Fibroblast of lung (primary cell): ENCODE data around the gene SHROOM3. TPM values are rescaled to one million over a fixed set of nuclear protein-coding genes. Genes with fewer than 3 reads are reported as not detected.
A peak's percentile ranks its signal among the peaks of the same experiment; 100 is the strongest.
"Not testable (repeated sequence)": the region's sequence is repeated elsewhere in the genome, so short reads cannot be mapped to it uniquely, and the experiment has no call there.

ENCODE experiments used
- DNase-seq, 2 donors: peaks; one replicate each; pipeline versions ENCODE4 v3.0.0 to v3.0.0-alpha.2; 2010; ENCODE audit warnings: low read depth in 2 of 2
- H2AFZ ChIP-seq: 2 replicates; pipeline ENCODE4 v1.5.1; 2012; ENCODE audit warnings: low read length, control low read depth, inconsistent platforms
- H3K27ac ChIP-seq: 2 replicates; pipeline ENCODE4 v1.5.1; 2011; ENCODE audit warnings: low read length, control low read depth; ENCODE audit not compliant: insufficient read depth
- H3K27me3 ChIP-seq: 2 replicates; pipeline ENCODE4 v1.5.1; 2011; ENCODE audit warnings: mild to moderate bottlenecking, low read length; ENCODE audit not compliant: control insufficient read depth, insufficient read depth
- H3K36me3 ChIP-seq: 2 replicates; pipeline ENCODE4 v1.5.1; 2011; ENCODE audit warnings: low read length; ENCODE audit not compliant: control insufficient read depth, insufficient read depth
- H3K4me1 ChIP-seq: 2 replicates; pipeline ENCODE4 v1.5.1; 2011; ENCODE audit warnings: low read length; ENCODE audit not compliant: control insufficient read depth, insufficient read depth; ENCODE audit errors: extremely low read depth
- H3K4me2 ChIP-seq: 2 replicates; pipeline ENCODE4 v1.5.1; 2011; ENCODE audit warnings: low read length, control low read depth; ENCODE audit not compliant: insufficient read depth; ENCODE audit errors: extremely low read depth
- H3K4me3 ChIP-seq, 4 experiments: fragments of 200-600 bp in 1 of 4; sonication (generic) in 1 of 4; replicated peaks in 1 of 4; 2 replicates each; pipeline ENCODE4 v1.5.1; 2011 to 2016; ENCODE audit warnings: low read length in 4 of 4, low read depth in 3 of 4, mild to moderate bottlenecking in 3 of 4, control low read depth in 2 of 4, inconsistent platforms in 1 of 4, mixed read lengths in 1 of 4; ENCODE audit not compliant: insufficient read depth in 1 of 4; ENCODE audit errors: control extremely low read depth in 1 of 4
- H3K79me2 ChIP-seq: 2 replicates; pipeline ENCODE4 v1.5.1; 2012; ENCODE audit warnings: mild to moderate bottlenecking, low read length, inconsistent platforms; ENCODE audit not compliant: control insufficient read depth, insufficient read depth
- H3K9ac ChIP-seq: 2 replicates; pipeline ENCODE4 v1.5.1; 2011; ENCODE audit warnings: mild to moderate bottlenecking, low read length, control low read depth; ENCODE audit not compliant: insufficient read depth
- H3K9me3 ChIP-seq: 2 replicates; pipeline ENCODE4 v1.5.1; 2012; ENCODE audit warnings: low read depth, low read length; ENCODE audit not compliant: control insufficient read depth, insufficient read depth
- H4K20me1 ChIP-seq: 2 replicates; pipeline ENCODE4 v1.5.1; 2011; ENCODE audit warnings: low read length; ENCODE audit not compliant: control insufficient read depth, insufficient read depth; ENCODE audit errors: extremely low read depth
- EZH2 ChIP-seq: IDR thresholded peaks from 2 replicates; pipeline ENCODE4 v1.5.1; 2012; ENCODE audit warnings: low read length, control low read depth, mild to moderate bottlenecking; ENCODE audit errors: missing control alignments
- polyA plus RNA-seq, 2 donors: library from polyadenylated mRNA; depleted of rRNA in 1 of 2; stranded (reverse) in 1 of 2; unstranded in 1 of 2; fragments of >200 nt; gene quantifications; 2 replicates each; pipeline ENCODE4 v1.2.1, GENCODE V29; 2011 to 2012; ENCODE audit warnings: missing spikeins in 1 of 2
- total RNA-seq: library from RNA; depleted of rRNA; stranded (reverse); fragments of >200 nt; gene quantifications from 2 replicates; pipeline ENCODE4 v1.2.1, GENCODE V29; 2014
- TF ChIP-seq, protein P1 (sequence below), 2 donors: IDR thresholded peaks in 1 of 2; conservative IDR thresholded peaks in 1 of 2; 1 replicate in 1 of 2; 2 replicates in 1 of 2; pipeline ENCODE4 v1.5.1; 2011 to 2012; ENCODE audit warnings: low read length in 2 of 2, control low read depth in 1 of 2, inconsistent platforms in 1 of 2, low read depth in 1 of 2, mild to moderate bottlenecking in 1 of 2

The SHROOM3 gene
- total and polyA plus RNA-seq, 2 donors (not counting 1 experiment from before 2014, with no cell fraction given): 9.9 to 23.9 TPM

DNA sequence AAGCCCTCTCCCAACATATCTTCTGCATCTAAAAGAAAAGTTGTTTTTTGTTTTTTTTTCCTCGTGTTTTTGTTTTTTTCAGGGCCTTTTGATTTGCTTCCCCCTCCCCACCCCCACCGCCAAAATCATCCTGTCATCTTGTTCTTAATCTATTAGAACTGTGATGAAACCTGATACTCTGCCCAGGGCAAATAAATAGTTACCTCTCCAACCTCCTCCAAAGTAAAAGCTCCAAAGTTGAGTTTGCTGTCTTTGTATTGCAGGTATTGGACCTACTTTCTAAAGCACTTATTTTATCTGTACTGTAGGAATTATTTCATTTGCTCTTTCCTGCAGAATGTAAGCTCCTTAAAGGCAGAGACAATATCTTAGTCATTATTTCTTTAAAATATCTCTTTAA lies 290.0 kb downstream of the SHROOM3 start:
- Histone ChIP-seq H4K20me1 (no peaks in the 10 kb centered on the region), H3K9ac (no peak overlapping the region), H3K36me3 (no peaks in the 10 kb centered on the region), H3K4me3 (no peak overlapping the region), H3K9me3 (no peaks in the 10 kb centered on the region), H3K79me2 (no peaks in the 10 kb centered on the region), H2AFZ (no peak overlapping the region), H3K4me2 (no peak overlapping the region), H3K27me3 (no peaks in the 10 kb centered on the region), H3K4me1 (peaks cover 6% of the 10 kb centered on the region), H3K27ac (no peak overlapping the region)
- no peak for DNase-seq
- TF ChIP-seq EZH2: no peak
- TF ChIP-seq, protein P1, sequence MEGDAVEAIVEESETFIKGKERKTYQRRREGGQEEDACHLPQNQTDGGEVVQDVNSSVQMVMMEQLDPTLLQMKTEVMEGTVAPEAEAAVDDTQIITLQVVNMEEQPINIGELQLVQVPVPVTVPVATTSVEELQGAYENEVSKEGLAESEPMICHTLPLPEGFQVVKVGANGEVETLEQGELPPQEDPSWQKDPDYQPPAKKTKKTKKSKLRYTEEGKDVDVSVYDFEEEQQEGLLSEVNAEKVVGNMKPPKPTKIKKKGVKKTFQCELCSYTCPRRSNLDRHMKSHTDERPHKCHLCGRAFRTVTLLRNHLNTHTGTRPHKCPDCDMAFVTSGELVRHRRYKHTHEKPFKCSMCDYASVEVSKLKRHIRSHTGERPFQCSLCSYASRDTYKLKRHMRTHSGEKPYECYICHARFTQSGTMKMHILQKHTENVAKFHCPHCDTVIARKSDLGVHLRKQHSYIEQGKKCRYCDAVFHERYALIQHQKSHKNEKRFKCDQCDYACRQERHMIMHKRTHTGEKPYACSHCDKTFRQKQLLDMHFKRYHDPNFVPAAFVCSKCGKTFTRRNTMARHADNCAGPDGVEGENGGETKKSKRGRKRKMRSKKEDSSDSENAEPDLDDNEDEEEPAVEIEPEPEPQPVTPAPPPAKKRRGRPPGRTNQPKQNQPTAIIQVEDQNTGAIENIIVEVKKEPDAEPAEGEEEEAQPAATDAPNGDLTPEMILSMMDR (conservative IDR thresholded peaks at IDR 0.05 in 1 of 2, IDR thresholded peaks at IDR 0.05 in 1 of 2; ENCODE audit: low read depth in 1 of 2, low read length in 2 of 2): no peak

DNA sequence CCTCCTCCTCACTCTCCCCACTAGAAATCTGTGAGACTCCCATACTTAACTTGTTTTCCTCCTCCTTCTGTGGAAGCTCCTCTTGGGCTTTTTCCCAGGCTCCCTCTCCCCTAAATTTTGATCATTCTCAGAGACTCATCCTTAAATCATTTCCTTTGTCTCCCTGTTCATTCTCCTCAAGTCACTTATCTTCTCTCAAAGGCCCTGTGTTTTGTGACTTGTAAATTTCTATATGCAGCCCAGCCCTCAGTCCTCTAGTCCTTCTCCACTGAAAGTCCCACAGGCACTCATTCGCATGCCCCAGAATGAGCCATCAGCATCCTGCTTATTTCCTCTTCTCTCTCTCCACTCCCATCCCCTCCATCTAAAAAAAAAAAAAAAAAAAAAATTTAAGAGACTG lies 291.1 kb downstream of the SHROOM3 start:
- no peaks in the 10 kb centered on the region for H3K36me3 ChIP-seq
- H4K20me1 ChIP-seq: no peaks in the 10 kb centered on the region
- no peaks in the 10 kb centered on the region for H3K79me2 ChIP-seq
- no peak overlapping the region for H2AFZ ChIP-seq
- H3K9me3 ChIP-seq: no peaks in the 10 kb centered on the region
- H3K4me3 ChIP-seq: no peak overlapping the region
- H3K4me2 ChIP-seq: no peak overlapping the region
- H3K27ac ChIP-seq: no peak overlapping the region
- peak in 1 of 2 donors; percentile 24 for DNase-seq
- H3K27me3 ChIP-seq: no peaks in the 10 kb centered on the region
- TF ChIP-seq EZH2: no peak
- TF ChIP-seq, protein P1 (conservative IDR thresholded peaks at IDR 0.05 in 1 of 2, IDR thresholded peaks at IDR 0.05 in 1 of 2; ENCODE audit: low read depth in 1 of 2, low read length in 2 of 2): no peak
- no peak overlapping the region for H3K9ac ChIP-seq
- peaks cover 6% of the 10 kb centered on the region for H3K4me1 ChIP-seq

DNA sequence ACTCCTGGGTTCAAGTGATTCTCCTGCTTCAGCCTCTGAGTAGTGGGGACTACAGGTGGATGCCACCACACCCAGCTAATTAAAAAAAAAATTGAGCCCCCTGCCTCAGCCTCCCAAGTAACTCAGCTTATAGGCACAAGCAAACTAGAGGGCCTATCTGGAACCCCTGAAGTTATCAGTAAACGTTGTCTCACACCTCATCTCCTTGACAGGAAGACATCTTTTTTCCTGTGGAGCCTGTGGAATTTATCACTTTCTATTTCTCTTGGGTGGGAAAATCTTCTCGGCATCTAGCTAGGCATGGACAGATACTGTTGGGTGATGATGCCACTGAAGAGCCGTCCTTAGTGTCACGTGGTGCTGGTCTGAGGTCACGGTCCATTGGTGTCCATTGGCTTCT lies 291.6 kb downstream of the SHROOM3 start:
- Histone ChIP-seq H3K79me2 (no peaks in the 10 kb centered on the region), H2AFZ (no peak overlapping the region), H3K9ac (no peak overlapping the region), H3K36me3 (no peaks in the 10 kb centered on the region), H3K4me3 (no peak overlapping the region), H3K4me2 (no peak overlapping the region), H3K27ac (no peak overlapping the region), H3K9me3 (no peaks in the 10 kb centered on the region), H3K4me1 (peaks cover 6% of the 10 kb centered on the region), H3K27me3 (no peaks in the 10 kb centered on the region), H4K20me1 (no peaks in the 10 kb centered on the region)
- TF ChIP-seq EZH2: no peak
- TF ChIP-seq, protein P1 (conservative IDR thresholded peaks at IDR 0.05 in 1 of 2, IDR thresholded peaks at IDR 0.05 in 1 of 2; ENCODE audit: low read depth in 1 of 2, low read length in 2 of 2): no peak
- DNase-seq: no peak

DNA sequence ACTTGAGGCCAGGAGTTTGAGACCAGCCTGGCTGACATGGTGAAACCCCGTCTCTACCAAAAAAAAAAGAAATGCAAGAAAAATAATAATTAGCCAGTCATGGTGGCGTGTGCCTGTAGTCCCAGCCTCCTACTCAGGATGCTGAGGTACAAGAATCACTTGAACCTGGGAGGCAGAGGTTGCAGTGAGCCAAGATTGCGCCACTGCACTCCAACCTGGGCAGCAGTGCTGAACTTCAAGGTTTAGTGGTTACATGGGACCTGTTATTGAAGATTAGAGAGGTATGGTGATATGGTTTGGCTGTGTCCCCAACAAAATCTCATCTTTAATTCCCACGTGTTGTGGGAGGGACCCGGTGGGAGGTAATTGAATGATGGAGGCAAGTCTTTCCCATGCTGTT lies 292.9 kb downstream of the SHROOM3 start:
- not testable (repeated sequence) for H3K9ac ChIP-seq, H3K4me1 ChIP-seq, H4K20me1 ChIP-seq, H3K4me2 ChIP-seq, H3K27ac ChIP-seq, DNase-seq, H3K9me3 ChIP-seq, H3K4me3 ChIP-seq, H2AFZ ChIP-seq, H3K79me2 ChIP-seq, H3K36me3 ChIP-seq, H3K27me3 ChIP-seq
